HepG2 (cell line): ENCODE data around the gene WNK1. TPM values are rescaled to one million over a fixed set of nuclear protein-coding genes. Genes with fewer than 3 reads are reported as not detected.

Experiments used
- ATAC-seq: fragments of 200-7000 bp; cut with Tn5 transposase; 3 replicates; pipeline ENCODE4 v1.9.1; 2020; ENCODE audit warnings: mild to moderate bottlenecking, moderate library complexity
- BruUV-seq: library from RNA; stranded (reverse); fragments of 400-500 nt; replicated peaks from 2 replicates; lab custom pipeline; 2021; lab: Mats Ljungman, UMichigan
- CTCF ChIA-PET: fragments of 300-600 bp; formaldehyde crosslinking; extraction: SDS; loops from one replicate; lab custom pipeline; 2021; ENCODE audit warnings: low total read pairs, inconsistent platforms, low intra/inter-chr PET ratio; lab: Yijun Ruan, JAX
- POLR2A ChIA-PET: fragments of 350-600 bp; sonication (Branson Sonifier 250); formaldehyde crosslinking; loops from one replicate; lab custom pipeline; 2020; ENCODE audit warnings: antibody characterized with exemption, inconsistent platforms; lab: Yijun Ruan, JAX
- DNase-seq: peaks from one replicate; pipeline ENCODE4 v3.0.0-alpha.2; 2015; ENCODE audit warnings: low spot score
- FAIRE-seq: peaks from 3 replicates; lab custom pipeline; 2011; peaks lifted over from hg19 to GRCh38; lab: Jason Lieb, UNC
- H2AFZ ChIP-seq: one replicate; pipeline ENCODE4 v1.6.1; 2011; ENCODE audit warnings: low read length, inconsistent platforms
- H3K27ac ChIP-seq: fragments of 300-600 bp; 3 replicates; pipeline ENCODE4 v1.8.0; 2011; ENCODE audit warnings: mixed run types, mild to moderate bottlenecking, mixed read lengths, low read length, inconsistent platforms; ENCODE audit not compliant: insufficient read depth; ENCODE audit errors: extremely low read length
- H3K27me3 ChIP-seq, 2 experiments: fragments of 200-600 bp in 1 of 2; 2 replicates in 1 of 2; 3 replicates in 1 of 2; pipeline versions ENCODE4 v1.6.0 to v1.8.0; 2011; ENCODE audit warnings: low read length in 2 of 2, mild to moderate bottlenecking in 2 of 2, moderate library complexity in 2 of 2, inconsistent platforms in 1 of 2; ENCODE audit not compliant: insufficient read depth in 2 of 2, control insufficient read depth in 1 of 2
- H3K36me3 ChIP-seq, 2 experiments: fragments of 200-600 bp in 1 of 2; replicated peaks in 1 of 2; 2 replicates in 1 of 2; 3 replicates in 1 of 2; pipeline versions ENCODE4 v1.5.1 to v1.8.0; 2011; ENCODE audit warnings: low read length in 2 of 2, inconsistent platforms in 1 of 2; ENCODE audit not compliant: insufficient read depth in 2 of 2, control insufficient read depth in 1 of 2
- H3K4me1 ChIP-seq: 2 replicates; pipeline ENCODE4 v1.5.1; 2012; ENCODE audit warnings: low read length, inconsistent platforms; ENCODE audit not compliant: insufficient read depth
- H3K4me2 ChIP-seq: 2 replicates; pipeline ENCODE4 v1.6.0; 2011; ENCODE audit warnings: low read depth, low read length, inconsistent platforms
- H3K4me3 ChIP-seq, 3 experiments: fragments of 200-600 bp in 1 of 3; sonication (generic), shearing (Covaris generic) in 1 of 3; replicated peaks in 1 of 3; 2 replicates each; pipeline ENCODE4 v1.5.1; 2011 to 2016; ENCODE audit warnings: low read length in 3 of 3, inconsistent platforms in 2 of 3, low read depth in 2 of 3, mild to moderate bottlenecking in 2 of 3, control low read depth in 1 of 3, mixed read lengths in 1 of 3; ENCODE audit not compliant: insufficient read depth in 1 of 3
- H3K79me2 ChIP-seq: one replicate; pipeline ENCODE4 v1.6.1; 2011; ENCODE audit warnings: low read length, inconsistent platforms; ENCODE audit not compliant: insufficient read depth
- H3K9ac ChIP-seq: 2 replicates; pipeline ENCODE4 v1.6.0; 2011; ENCODE audit warnings: mild to moderate bottlenecking, low read depth, low read length, inconsistent platforms; ENCODE audit not compliant: insufficient read depth
- H3K9me3 ChIP-seq: 2 replicates; pipeline ENCODE4 v1.5.1; 2012; ENCODE audit warnings: mild to moderate bottlenecking, low read length
- H4K20me1 ChIP-seq: 2 replicates; pipeline ENCODE4 v1.6.0; 2011; ENCODE audit warnings: inconsistent platforms, mild to moderate bottlenecking, low read length, moderate library complexity; ENCODE audit not compliant: insufficient read depth
- ASH2L ChIP-seq: fragments of 300-600, 200-600 bp; sonication (generic); IDR thresholded peaks from 2 replicates; pipeline ENCODE4 v1.7.0; 2017; ENCODE audit warnings: low read depth, mild to moderate bottlenecking, moderate library complexity, mixed read lengths, low read length; ENCODE audit not compliant: insufficient read length
- ATF7-NPFF ChIP-seq: sonication (generic); formaldehyde crosslinking; IDR thresholded peaks from 2 replicates; pipeline ENCODE4 v1.8.1; 2023; ENCODE audit warnings: mild to moderate bottlenecking, low read depth, missing genetic modification reagents, moderate library complexity
- DDIT3 ChIP-seq: sonication (generic); formaldehyde crosslinking; IDR thresholded peaks from 2 replicates; pipeline ENCODE4 v1.4.0; 2020; ENCODE audit warnings: mild to moderate bottlenecking, missing genetic modification reagents
- HCFC1 ChIP-seq: fragments of 150-350 bp; IDR thresholded peaks from 2 replicates; pipeline ENCODE4 v1.6.1; 2014; ENCODE audit warnings: low read depth, low read length
- TP53 ChIP-seq: sonication (generic); formaldehyde crosslinking; conservative IDR thresholded peaks from 2 replicates; pipeline ENCODE4 v1.4.0; 2020; ENCODE audit warnings: missing genetic modification reagents
- ZBTB33 ChIP-seq: sonication (generic); formaldehyde crosslinking; IDR thresholded peaks from 2 replicates; pipeline ENCODE4 v1.4.0; 2020; ENCODE audit warnings: missing genetic modification reagents
- ZMYM4 ChIP-seq: sonication (generic); formaldehyde crosslinking; IDR thresholded peaks from 2 replicates; pipeline ENCODE4 v1.8.1; 2023; ENCODE audit warnings: mild to moderate bottlenecking, missing genetic modification reagents
- ZNF441 ChIP-seq: sonication (generic); formaldehyde crosslinking; IDR thresholded peaks from 2 replicates; pipeline ENCODE4 v1.7.0; 2021; ENCODE audit warnings: missing genetic modification reagents, borderline replicate concordance
- ZNF562 ChIP-seq: sonication (generic); formaldehyde crosslinking; IDR thresholded peaks from 2 replicates; pipeline ENCODE4 v1.8.0; 2022; ENCODE audit warnings: missing genetic modification reagents, borderline replicate concordance
- WGBS: methylation state at CpG from one replicate; pipeline ENCODE4 v1.1.6; 2017; ENCODE audit warnings: low lambda C conversion rate; 5-methylcytosine and 5-hydroxymethylcytosine counted together
- in situ Hi-C: cut with HindIII; loops from 2 replicates; pipeline ENCODE4 v1.10.0; 2017; ENCODE audit warnings: low pct_unique_long_range_greater_than_20kb; ENCODE audit not compliant: extremely low pct_ligation_motif_present
- intact Hi-C: fragments of 100-400 bp; cut with micrococcal nuclease; formaldehyde crosslinking; loops from one replicate; pipeline ENCODE4 v1.10.0; 2022; ENCODE audit not compliant: unreplicated experiment
- polyA plus RNA-seq, 8 experiments: library from polyadenylated mRNA; depleted of rRNA in 3 of 8; stranded (reverse) in 7 of 8; unstranded in 1 of 8; fragments of >200 nt; fragmentation: Illumina TruSeq in 4 of 8; extraction: Trizol in 4 of 8; gene quantifications; 2 replicates each; pipeline versions ENCODE4 v1.2.1 to v1.2.3, GENCODE V29; 2011 to 2016; ENCODE audit warnings: low read depth in 4 of 8, missing spikeins in 1 of 8, mixed read lengths in 1 of 8; ENCODE audit not compliant: insufficient read depth in 1 of 8
- total RNA-seq, 5 experiments: library from RNA; depleted of rRNA; stranded (reverse); fragments of >200 nt; fragmentation: Illumina TruSeq; extraction: Trizol; gene quantifications; 2 replicates each; pipeline ENCODE4 v1.2.3, GENCODE V29; 2016; ENCODE audit warnings: low read depth in 1 of 5
- TF ChIP-seq, protein P1 (sequence below): sonication (generic); formaldehyde crosslinking; conservative IDR thresholded peaks from 2 replicates; pipeline ENCODE4 v1.5.0; 2020; ENCODE audit warnings: missing genetic modification reagents

Gene WNK1
- total and polyA plus RNA-seq, 2 of the 13 experiments (the other 11 are each of a cell fraction or from before 2014, with no cell fraction given), result 31.1 to 54.8 TPM

DNA sequence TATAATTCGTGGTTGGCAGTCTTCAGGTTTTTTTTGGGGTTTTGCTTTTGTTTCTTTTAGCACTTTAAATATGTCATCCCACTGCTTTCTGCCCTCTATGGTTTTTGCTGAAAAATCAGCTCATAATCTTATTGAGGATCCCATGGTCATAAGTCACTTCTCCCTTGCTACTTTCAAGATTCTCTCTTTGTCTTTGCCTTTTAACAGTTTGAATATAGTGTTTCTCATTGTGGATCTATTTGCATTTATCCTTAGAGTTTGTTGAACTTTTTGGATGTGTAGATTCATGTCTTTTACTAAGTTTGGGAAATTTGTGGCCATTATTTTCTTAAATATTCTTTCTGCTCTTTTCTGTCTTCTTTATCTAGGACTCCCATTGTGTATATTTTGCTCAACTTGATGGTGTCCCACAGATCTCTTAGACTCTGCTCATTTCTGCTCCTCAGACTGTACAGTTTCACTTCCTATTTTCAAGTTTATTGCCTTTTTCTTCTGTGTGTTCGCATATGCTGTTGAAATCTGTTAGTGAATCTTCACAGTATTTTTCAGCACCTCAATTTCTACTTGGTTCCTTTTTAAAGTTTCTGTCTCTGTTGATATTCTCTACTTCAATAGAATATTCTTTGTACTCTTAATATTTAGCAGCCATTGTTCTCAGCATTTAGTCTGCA is 70.8 kb downstream of the WNK1 start:
- H3K9me3 ChIP-seq, result no peaks in the 10 kb centered on the region
- no peak overlapping the region for H3K27ac ChIP-seq
- CTCF ChIA-PET, result no interaction called here
- H3K4me3 ChIP-seq, result no peak overlapping the region
- no peak for FAIRE-seq
- no peak for ATAC-seq
- in situ Hi-C loops, result no loop called here
- H4K20me1 ChIP-seq, result peaks cover 13% of the 10 kb centered on the region; the same call in 1 of the 2 replicates
- no peak overlapping the region for H3K4me2 ChIP-seq
- TF ChIP-seq ZNF562 (CRISPR knock-in tag) (no peak), ZBTB33 (CRISPR knock-in tag) (no peak), ATF7-NPFF (CRISPR knock-in tag) (no peak), ZNF441 (CRISPR knock-in tag) (no peak), ASH2L (no peak), DDIT3 (no peak), HCFC1 (no peak), ZMYM4 (CRISPR knock-in tag) (no peak), TP53 (CRISPR knock-in tag) (no peak)
- TF ChIP-seq, protein P1, sequence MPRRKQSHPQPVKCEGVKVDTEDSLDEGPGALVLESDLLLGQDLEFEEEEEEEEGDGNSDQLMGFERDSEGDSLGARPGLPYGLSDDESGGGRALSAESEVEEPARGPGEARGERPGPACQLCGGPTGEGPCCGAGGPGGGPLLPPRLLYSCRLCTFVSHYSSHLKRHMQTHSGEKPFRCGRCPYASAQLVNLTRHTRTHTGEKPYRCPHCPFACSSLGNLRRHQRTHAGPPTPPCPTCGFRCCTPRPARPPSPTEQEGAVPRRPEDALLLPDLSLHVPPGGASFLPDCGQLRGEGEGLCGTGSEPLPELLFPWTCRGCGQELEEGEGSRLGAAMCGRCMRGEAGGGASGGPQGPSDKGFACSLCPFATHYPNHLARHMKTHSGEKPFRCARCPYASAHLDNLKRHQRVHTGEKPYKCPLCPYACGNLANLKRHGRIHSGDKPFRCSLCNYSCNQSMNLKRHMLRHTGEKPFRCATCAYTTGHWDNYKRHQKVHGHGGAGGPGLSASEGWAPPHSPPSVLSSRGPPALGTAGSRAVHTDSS (CRISPR knock-in tag), result no peak
- peaks cover 0 to 21% of the 10 kb centered on the region in 2 experiments; a peak in 4 of 5 replicates for H3K36me3 ChIP-seq
- peaks cover 76% of the 10 kb centered on the region for H3K79me2 ChIP-seq
- H2AFZ ChIP-seq, result no peak overlapping the region
- DNase-seq, result no peak
- no TSS peak for BruUV-seq
- intact Hi-C loops, result loop anchor here (5.0 kb wide), 1 partner anchor 124 kb away; the partner anchor contains the start of gene RAD52
- H3K9ac ChIP-seq, result no peak overlapping the region
- H3K4me1 ChIP-seq, result no peaks in the 10 kb centered on the region
- H3K27me3 ChIP-seq, result no peaks in the 10 kb centered on the region
- POLR2A ChIA-PET, result no interaction called here
- WGBS, result 91% methylated on average over 2 of the region's 2 CpGs
